Liver (tissue), 9 donors: ENCODE data around the gene IFRD2. TPM values are rescaled to one million over a fixed set of nuclear protein-coding genes. Genes with fewer than 3 reads are reported as not detected.

ENCODE experiments used
- DNase-seq: peaks from one replicate; pipeline ENCODE4 v3.0.0-alpha.2; 2017; ENCODE audit warnings: low spot score
- H3K27ac ChIP-seq, 2 donors: one replicate each; pipeline ENCODE4 v1.7.0; 2013; ENCODE audit warnings: inconsistent platforms in 2 of 2, low read length in 2 of 2, control low read depth in 1 of 2, low read depth in 1 of 2, mild to moderate bottlenecking in 1 of 2
- H3K27me3 ChIP-seq, 4 donors: one replicate each; pipeline versions ENCODE4 v1.6.1 to v1.7.0; 2013; ENCODE audit warnings: low read length in 3 of 4, inconsistent platforms in 1 of 4, mild to moderate bottlenecking in 1 of 4, moderate library complexity in 1 of 4; ENCODE audit not compliant: control insufficient read depth in 4 of 4, insufficient read depth in 4 of 4
- H3K36me3 ChIP-seq, 4 donors: one replicate each; pipeline versions ENCODE4 v1.6.1 to v1.7.0; 2013; ENCODE audit warnings: low read length in 3 of 4, mild to moderate bottlenecking in 3 of 4, low read depth in 1 of 4, moderate library complexity in 1 of 4; ENCODE audit not compliant: control insufficient read depth in 4 of 4, insufficient read depth in 3 of 4
- H3K4me1 ChIP-seq, 4 donors: one replicate each; pipeline versions ENCODE4 v1.6.1 to v1.7.0; 2013; ENCODE audit warnings: low read length in 3 of 4, mild to moderate bottlenecking in 3 of 4, moderate library complexity in 1 of 4; ENCODE audit not compliant: control insufficient read depth in 4 of 4, insufficient read depth in 4 of 4
- H3K4me3 ChIP-seq, 3 donors: one replicate each; pipeline versions ENCODE4 v1.6.1 to v1.7.0; 2013; ENCODE audit warnings: low read length in 3 of 3, control low read depth in 1 of 3, low read depth in 1 of 3, mild to moderate bottlenecking in 1 of 3
- H3K9ac ChIP-seq, 2 donors: one replicate each; pipeline ENCODE4 v1.7.0; 2013; ENCODE audit warnings: low read length in 2 of 2, mild to moderate bottlenecking in 2 of 2, moderate library complexity in 2 of 2, control low read depth in 1 of 2, low read depth in 1 of 2
- H3K9me3 ChIP-seq, 4 donors: one replicate each; pipeline versions ENCODE4 v1.6.1 to v1.7.0; 2013; ENCODE audit warnings: low read length in 3 of 4; ENCODE audit not compliant: control insufficient read depth in 4 of 4
- EGR1 ChIP-seq, 2 donors: IDR thresholded peaks; 2 replicates each; pipeline ENCODE4 v1.6.1; 2016 to 2018; ENCODE audit warnings: antibody characterized with exemption in 2 of 2, low read depth in 2 of 2
- FOXA1 ChIP-seq: IDR thresholded peaks from 2 replicates; pipeline ENCODE4 v1.6.1; 2016; ENCODE audit warnings: antibody characterized with exemption
- FOXA2 ChIP-seq: IDR thresholded peaks from 2 replicates; pipeline ENCODE4 v1.6.1; 2016; ENCODE audit warnings: antibody characterized with exemption
- GABPA ChIP-seq, 2 donors: IDR thresholded peaks in 1 of 2; conservative IDR thresholded peaks in 1 of 2; 2 replicates each; pipeline ENCODE4 v1.6.1; 2016; ENCODE audit warnings: antibody characterized with exemption in 2 of 2, mild to moderate bottlenecking in 1 of 2, moderate library complexity in 1 of 2
- HNF4A ChIP-seq, 2 donors: conservative IDR thresholded peaks; 2 replicates each; pipeline ENCODE4 v1.6.1; 2016; ENCODE audit warnings: antibody characterized with exemption in 2 of 2, mild to moderate bottlenecking in 2 of 2
- HNF4G ChIP-seq: IDR thresholded peaks from 2 replicates; pipeline ENCODE4 v1.6.1; 2016; ENCODE audit warnings: antibody characterized with exemption
- JUND ChIP-seq, 2 donors: IDR thresholded peaks; 2 replicates each; pipeline ENCODE4 v1.6.1; 2016; ENCODE audit warnings: antibody characterized with exemption in 2 of 2
- NR2F2 ChIP-seq: IDR thresholded peaks from 2 replicates; pipeline ENCODE4 v1.6.1; 2016; ENCODE audit warnings: antibody characterized with exemption
- RAD21 ChIP-seq, 2 donors: IDR thresholded peaks; 2 replicates each; pipeline ENCODE4 v1.6.1; 2016; ENCODE audit warnings: antibody characterized with exemption in 2 of 2, mild to moderate bottlenecking in 2 of 2
- SP1 ChIP-seq: IDR thresholded peaks from 2 replicates; pipeline ENCODE4 v1.6.1; 2018; ENCODE audit warnings: antibody characterized with exemption, mild to moderate bottlenecking
- YY1 ChIP-seq: IDR thresholded peaks from 2 replicates; pipeline ENCODE4 v1.6.1; 2016; ENCODE audit warnings: antibody characterized with exemption, mild to moderate bottlenecking
- WGBS: extraction: QIAGEN DNeasy Blood & Tissue Kit; methylation state at CpG from one replicate; pipeline ENCODE4 v1.1.7; 2013; 5-methylcytosine and 5-hydroxymethylcytosine counted together
- polyA plus RNA-seq, 2 donors: library from polyadenylated mRNA; stranded (reverse) in 1 of 2; unstranded in 1 of 2; fragments of 200-250 nt in 1 of 2; fragments of >200 nt in 1 of 2; fragmentation: Nextera tagmentation in 1 of 2; extraction: Ambion mirVana in 1 of 2; gene quantifications; one replicate each; pipeline versions ENCODE4 v1.2.1 to v1.2.3, GENCODE V29; 2013 to 2015
- total RNA-seq, 2 donors: library from RNA; depleted of rRNA; stranded (reverse); fragments of >200 nt; gene quantifications; one replicate each; pipeline ENCODE4 v1.2.3, GENCODE V29; 2014
- TF ChIP-seq, protein P1 (sequence below): fragments of 150-350 bp; IDR thresholded peaks from 2 replicates; pipeline ENCODE4 v1.5.1; 2017; ENCODE audit warnings: improper control_type of control experiment, low read depth, low read length; ENCODE audit not compliant: missing input control
- TF ChIP-seq, protein P2 (sequence below): IDR thresholded peaks from 2 replicates; pipeline ENCODE4 v1.6.1; 2016; ENCODE audit warnings: antibody characterized with exemption
- TF ChIP-seq, protein P3 (sequence below): IDR thresholded peaks from 2 replicates; pipeline ENCODE4 v1.6.1; 2016; ENCODE audit warnings: antibody characterized with exemption
- TF ChIP-seq, protein P4 (sequence below): IDR thresholded peaks from 2 replicates; pipeline ENCODE4 v1.6.1; 2016; ENCODE audit warnings: antibody characterized with exemption
- donor health status: healthy.
- donor health status: healthy.
- donor health status: healthy.
- donor health status: healthy.
- donor health status: healthy.

Gene IFRD2
- total and polyA plus RNA-seq, 4 donors, result 55.7 to 91.2 (median 63.2) TPM

DNA sequence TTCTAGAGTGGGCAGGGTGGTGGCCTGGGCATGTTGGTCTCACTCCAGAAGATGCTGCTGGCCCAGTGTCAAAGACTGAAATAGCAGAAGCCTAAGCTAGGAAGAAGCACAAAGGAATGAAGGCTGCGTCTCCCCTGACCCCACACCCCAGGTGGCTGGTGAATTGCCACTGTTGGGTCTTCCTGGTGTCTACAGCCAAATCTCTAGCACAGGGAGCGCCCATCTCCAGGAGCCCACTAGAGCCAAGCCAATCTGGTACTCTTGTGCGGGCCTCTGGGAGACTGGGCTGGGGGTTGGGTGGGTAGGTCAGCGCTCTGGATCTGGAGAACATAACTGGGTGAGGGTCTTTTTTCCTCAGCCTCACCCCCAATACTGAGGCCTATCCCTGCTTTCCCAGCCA, 34.9 kb upstream of the IFRD2 start:
- peaks cover 4 to 33% (median 17%) of the 10 kb centered on the region in 4 donors for H3K36me3 ChIP-seq
- H3K9me3 ChIP-seq, result no peaks in the 10 kb centered on the region
- H3K4me3 ChIP-seq, result peak overlapping the region; percentile 82 to 87 (median 83)
- 73% methylated on average over 4 of the region's 4 CpGs for WGBS
- H3K27ac ChIP-seq, result no peak overlapping the region
- H3K9ac ChIP-seq, result peak overlapping the region; percentile 59 to 75
- no peak for TF ChIP-seq FOXA2
- no peak for TF ChIP-seq YY1
- TF ChIP-seq HNF4G, result no peak
- H3K4me1 ChIP-seq, result peaks cover 2 to 59% (median 40%) of the 10 kb centered on the region in 4 donors
- H3K27me3 ChIP-seq, result no peaks in the 10 kb centered on the region
- no peak for DNase-seq

DNA sequence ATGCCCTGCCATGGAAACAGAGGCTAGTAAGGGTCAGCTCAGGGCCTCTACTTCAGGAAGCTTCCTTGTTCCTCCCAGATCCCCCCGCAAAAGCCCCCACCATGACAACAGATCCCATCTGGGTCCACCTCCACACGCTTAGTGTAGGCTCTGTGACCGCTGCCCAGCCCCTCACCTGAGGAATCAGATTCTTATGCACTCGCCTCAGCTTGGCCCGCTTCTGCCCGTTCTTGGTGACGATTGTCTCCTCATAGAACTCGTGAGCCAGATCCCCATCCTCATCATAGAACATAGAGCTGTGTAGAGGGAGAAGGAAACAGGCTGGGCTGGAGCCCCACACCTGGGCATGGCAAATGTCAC, 33.9 kb upstream of the IFRD2 start:
- H3K4me1 ChIP-seq, result peaks cover 6 to 63% (median 44%) of the 10 kb centered on the region in 4 donors
- H3K27me3 ChIP-seq, result no peaks in the 10 kb centered on the region
- peaks cover 2 to 23% (median 11%) of the 10 kb centered on the region in 4 donors for H3K36me3 ChIP-seq
- H3K4me3 ChIP-seq, result no peak overlapping the region
- TF ChIP-seq EGR1 (IDR thresholded peaks at IDR 0.05; ENCODE audit: low read depth in 2 of 2) (no peak), GABPA (IDR thresholded peaks at IDR 0.05 in 1 of 2, conservative IDR thresholded peaks at IDR 0.05 in 1 of 2) (no peak), YY1 (no peak), FOXA1 (no peak), RAD21 (IDR thresholded peaks at IDR 0.05) (no peak), HNF4A (conservative IDR thresholded peaks at IDR 0.05) (no peak), NR2F2 (no peak), JUND (IDR thresholded peaks at IDR 0.05) (no peak), SP1 (no peak), HNF4G (no peak)
- TF ChIP-seq, protein P1, sequence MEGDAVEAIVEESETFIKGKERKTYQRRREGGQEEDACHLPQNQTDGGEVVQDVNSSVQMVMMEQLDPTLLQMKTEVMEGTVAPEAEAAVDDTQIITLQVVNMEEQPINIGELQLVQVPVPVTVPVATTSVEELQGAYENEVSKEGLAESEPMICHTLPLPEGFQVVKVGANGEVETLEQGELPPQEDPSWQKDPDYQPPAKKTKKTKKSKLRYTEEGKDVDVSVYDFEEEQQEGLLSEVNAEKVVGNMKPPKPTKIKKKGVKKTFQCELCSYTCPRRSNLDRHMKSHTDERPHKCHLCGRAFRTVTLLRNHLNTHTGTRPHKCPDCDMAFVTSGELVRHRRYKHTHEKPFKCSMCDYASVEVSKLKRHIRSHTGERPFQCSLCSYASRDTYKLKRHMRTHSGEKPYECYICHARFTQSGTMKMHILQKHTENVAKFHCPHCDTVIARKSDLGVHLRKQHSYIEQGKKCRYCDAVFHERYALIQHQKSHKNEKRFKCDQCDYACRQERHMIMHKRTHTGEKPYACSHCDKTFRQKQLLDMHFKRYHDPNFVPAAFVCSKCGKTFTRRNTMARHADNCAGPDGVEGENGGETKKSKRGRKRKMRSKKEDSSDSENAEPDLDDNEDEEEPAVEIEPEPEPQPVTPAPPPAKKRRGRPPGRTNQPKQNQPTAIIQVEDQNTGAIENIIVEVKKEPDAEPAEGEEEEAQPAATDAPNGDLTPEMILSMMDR, result no peak
- TF ChIP-seq, protein P2, sequence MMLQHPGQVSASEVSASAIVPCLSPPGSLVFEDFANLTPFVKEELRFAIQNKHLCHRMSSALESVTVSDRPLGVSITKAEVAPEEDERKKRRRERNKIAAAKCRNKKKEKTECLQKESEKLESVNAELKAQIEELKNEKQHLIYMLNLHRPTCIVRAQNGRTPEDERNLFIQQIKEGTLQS, result no peak
- TF ChIP-seq, protein P3, sequence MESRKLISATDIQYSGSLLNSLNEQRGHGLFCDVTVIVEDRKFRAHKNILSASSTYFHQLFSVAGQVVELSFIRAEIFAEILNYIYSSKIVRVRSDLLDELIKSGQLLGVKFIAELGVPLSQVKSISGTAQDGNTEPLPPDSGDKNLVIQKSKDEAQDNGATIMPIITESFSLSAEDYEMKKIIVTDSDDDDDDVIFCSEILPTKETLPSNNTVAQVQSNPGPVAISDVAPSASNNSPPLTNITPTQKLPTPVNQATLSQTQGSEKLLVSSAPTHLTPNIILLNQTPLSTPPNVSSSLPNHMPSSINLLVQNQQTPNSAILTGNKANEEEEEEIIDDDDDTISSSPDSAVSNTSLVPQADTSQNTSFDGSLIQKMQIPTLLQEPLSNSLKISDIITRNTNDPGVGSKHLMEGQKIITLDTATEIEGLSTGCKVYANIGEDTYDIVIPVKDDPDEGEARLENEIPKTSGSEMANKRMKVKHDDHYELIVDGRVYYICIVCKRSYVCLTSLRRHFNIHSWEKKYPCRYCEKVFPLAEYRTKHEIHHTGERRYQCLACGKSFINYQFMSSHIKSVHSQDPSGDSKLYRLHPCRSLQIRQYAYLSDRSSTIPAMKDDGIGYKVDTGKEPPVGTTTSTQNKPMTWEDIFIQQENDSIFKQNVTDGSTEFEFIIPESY, result no peak
- TF ChIP-seq, protein P4, sequence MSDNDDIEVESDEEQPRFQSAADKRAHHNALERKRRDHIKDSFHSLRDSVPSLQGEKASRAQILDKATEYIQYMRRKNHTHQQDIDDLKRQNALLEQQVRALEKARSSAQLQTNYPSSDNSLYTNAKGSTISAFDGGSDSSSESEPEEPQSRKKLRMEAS, result no peak
- H3K9ac ChIP-seq, result no peak overlapping the region
- H3K9me3 ChIP-seq, result no peaks in the 10 kb centered on the region
- 93% methylated on average over 8 of the region's 8 CpGs for WGBS
- no peak for DNase-seq
- no peak overlapping the region for H3K27ac ChIP-seq
